BLaER1 treated with 17β-estradiol and CSF1 and Interleukin-3, amounts not matched to agents 10 nM and 100 nM (cell line): ENCODE results near the gene SEMA6B.
A peak's percentile ranks its signal among the peaks of the same experiment; 100 is the strongest.
"Not testable (repeated sequence)": the region's sequence is repeated elsewhere in the genome, so short reads cannot be mapped to it uniquely, and the experiment has no call there.

ENCODE experiments used
- H3K27ac ChIP-seq, 11 experiments: shearing (Covaris generic); formaldehyde crosslinking; 2 replicates each; pipeline ENCODE4 v1.8.1; 2022
- H3K27me3 ChIP-seq, 11 experiments: shearing (Covaris generic); formaldehyde crosslinking; 2 replicates each; pipeline ENCODE4 v1.8.1; 2022
- H3K36me3 ChIP-seq, 11 experiments: shearing (Covaris generic); formaldehyde crosslinking; 2 replicates each; pipeline ENCODE4 v1.8.1; 2022
- H3K4me1 ChIP-seq, 10 experiments: shearing (Covaris generic); formaldehyde crosslinking; 2 replicates each; pipeline ENCODE4 v1.8.1; 2022
- H3K4me2 ChIP-seq, 11 experiments: shearing (Covaris generic); formaldehyde crosslinking; 2 replicates each; pipeline ENCODE4 v1.8.1; 2022
- H3K4me3 ChIP-seq, 10 experiments: shearing (Covaris generic); formaldehyde crosslinking; 2 replicates each; pipeline ENCODE4 v1.8.1; 2022
- H3K9ac ChIP-seq, 11 experiments: shearing (Covaris generic); formaldehyde crosslinking; 2 replicates each; pipeline ENCODE4 v1.8.1; 2022
- H3K9me3 ChIP-seq, 11 experiments: shearing (Covaris generic); formaldehyde crosslinking; replicated peaks in 1 of 11; 2 replicates each; pipeline ENCODE4 v1.8.1; 2022
- H4K20me1 ChIP-seq, 11 experiments: shearing (Covaris generic); formaldehyde crosslinking; 2 replicates each; pipeline ENCODE4 v1.8.1; 2022
- Cebpa-rat ChIP-seq, 11 experiments: shearing (Covaris generic); IDR thresholded peaks; 2 replicates each; pipeline ENCODE4 v1.8.1; 2022

Gene SEMA6B

DNA sequence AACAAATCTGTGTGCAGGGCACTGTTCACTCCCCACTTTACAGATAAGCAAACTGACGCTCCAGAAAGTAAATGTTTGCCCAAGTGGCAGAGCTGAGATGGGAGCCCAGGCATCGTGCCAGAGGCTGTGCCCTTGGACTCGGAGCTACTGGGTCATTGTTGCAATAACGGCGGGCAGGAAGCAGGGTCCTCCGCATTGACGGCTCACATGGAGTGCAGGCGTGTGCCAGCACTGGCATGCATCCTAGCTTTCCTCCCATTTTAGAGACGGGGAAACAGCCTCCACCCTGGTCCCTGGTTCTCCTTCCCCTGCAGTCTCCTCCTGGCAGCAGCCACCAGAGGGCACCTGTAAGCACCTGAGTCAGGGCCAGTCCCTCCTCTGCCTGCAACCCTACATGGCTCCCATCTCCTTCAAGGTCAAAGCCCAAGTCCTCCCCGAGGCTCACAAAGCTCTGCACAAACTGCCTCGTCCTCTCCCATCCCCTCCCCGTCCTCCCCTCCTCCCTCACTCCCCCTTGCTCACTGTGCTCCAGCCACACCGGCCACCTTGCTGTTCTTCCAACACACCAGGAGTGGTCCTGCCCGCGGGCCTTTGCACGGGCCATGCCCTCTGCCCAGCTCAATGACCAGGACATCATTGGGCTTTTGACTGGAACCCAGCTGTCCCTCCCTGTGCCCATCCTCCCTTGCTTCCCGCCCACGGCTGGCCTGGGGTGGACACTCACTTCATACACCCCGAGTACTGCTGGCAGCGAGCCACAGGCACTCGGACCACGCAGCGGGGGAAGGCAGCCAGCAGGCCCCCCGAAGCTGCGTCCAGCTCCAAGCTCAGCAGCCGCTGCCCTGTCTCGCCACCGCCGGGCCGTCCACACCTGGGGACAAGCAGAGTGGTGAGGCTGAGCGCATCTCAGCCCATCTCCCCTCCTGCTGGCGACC is 11.9 kb downstream of the SEMA6B start:
- Histone ChIP-seq H3K27ac (no peak overlapping the region), H3K9me3 (no peaks in the 10 kb centered on the region), H3K27me3 (no peaks in the 10 kb centered on the region), H3K4me2 (no peak overlapping the region), H3K9ac (no peak overlapping the region), H3K4me3 (no peak overlapping the region), H3K36me3 (peaks cover 0 to 21% (median 2%) of the 10 kb centered on the region in 11 experiments; a peak in 7 of 22 replicates), H3K4me1 (peaks cover 0 to 23% (median 2%) of the 10 kb centered on the region in 10 experiments; a peak in 10 of 20 replicates), H4K20me1 (no peaks in the 10 kb centered on the region)
- TF ChIP-seq Cebpa-rat (IDR thresholded peaks at IDR 0.05), result no peak

DNA sequence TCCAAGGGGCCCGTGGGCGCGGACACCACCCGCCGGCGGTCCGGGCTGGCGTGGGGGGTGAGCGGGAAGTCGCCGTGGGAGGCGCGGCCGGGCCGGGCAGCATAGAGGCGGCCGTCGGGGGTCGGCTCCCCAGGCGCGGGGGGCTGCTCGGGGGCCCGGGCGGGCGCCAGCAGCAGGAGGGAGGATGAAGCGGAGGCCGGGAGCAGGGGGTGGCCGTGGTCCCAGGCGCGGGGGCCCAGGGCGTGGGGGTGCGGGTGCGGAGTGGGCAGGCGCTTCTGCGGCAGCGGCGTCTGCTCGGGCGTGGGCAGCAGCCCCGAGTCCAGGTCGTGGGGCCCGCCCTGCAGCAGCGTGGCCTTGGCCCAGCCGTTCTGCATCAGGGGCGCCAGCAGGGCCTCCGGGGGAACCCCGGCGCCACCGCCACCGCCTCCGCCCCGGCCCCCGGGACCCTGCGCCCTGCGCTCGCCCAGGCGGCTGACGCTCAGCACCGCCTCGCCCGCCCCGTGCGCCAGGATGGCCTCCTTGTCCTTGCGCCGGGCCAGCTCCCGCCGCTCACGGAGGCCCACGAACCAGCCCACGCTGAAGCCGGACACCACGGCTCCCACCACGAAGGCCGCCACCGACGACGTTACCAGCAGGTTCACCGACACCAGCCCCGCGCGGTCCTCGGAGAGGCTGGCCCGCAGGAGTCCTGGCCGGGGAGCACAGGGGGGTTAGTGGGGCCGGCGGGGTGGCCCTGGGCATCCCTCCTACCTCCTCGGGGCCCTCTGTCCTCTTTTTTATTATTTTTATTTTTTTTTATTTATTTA is 15.4 kb downstream of the SEMA6B start:
- no peak for TF ChIP-seq Cebpa-rat (IDR thresholded peaks at IDR 0.05)
- Histone ChIP-seq H3K4me2 (no peak overlapping the region; a peak in 1 of 22 replicates), H3K4me1 (peaks cover 13 to 58% (median 37%) of the 10 kb centered on the region in 10 experiments), H3K4me3 (no peak overlapping the region), H4K20me1 (no peaks in the 10 kb centered on the region), H3K9me3 (peaks cover 9 to 15% (median 11%) of the 10 kb centered on the region in 11 experiments; a peak in 21 of 22 replicates), H3K36me3 (peaks cover 0 to 7% (median 0%) of the 10 kb centered on the region in 11 experiments; a peak in 3 of 22 replicates), H3K9ac (peak overlapping the region in 2 of 11 experiments; percentile 12 to 29; a peak in 3 of 22 replicates), H3K27me3 (no peaks in the 10 kb centered on the region), H3K27ac (peak overlapping the region in 7 of 11 experiments; percentile 25 to 62 (median 50); a peak in 11 of 22 replicates)

DNA sequence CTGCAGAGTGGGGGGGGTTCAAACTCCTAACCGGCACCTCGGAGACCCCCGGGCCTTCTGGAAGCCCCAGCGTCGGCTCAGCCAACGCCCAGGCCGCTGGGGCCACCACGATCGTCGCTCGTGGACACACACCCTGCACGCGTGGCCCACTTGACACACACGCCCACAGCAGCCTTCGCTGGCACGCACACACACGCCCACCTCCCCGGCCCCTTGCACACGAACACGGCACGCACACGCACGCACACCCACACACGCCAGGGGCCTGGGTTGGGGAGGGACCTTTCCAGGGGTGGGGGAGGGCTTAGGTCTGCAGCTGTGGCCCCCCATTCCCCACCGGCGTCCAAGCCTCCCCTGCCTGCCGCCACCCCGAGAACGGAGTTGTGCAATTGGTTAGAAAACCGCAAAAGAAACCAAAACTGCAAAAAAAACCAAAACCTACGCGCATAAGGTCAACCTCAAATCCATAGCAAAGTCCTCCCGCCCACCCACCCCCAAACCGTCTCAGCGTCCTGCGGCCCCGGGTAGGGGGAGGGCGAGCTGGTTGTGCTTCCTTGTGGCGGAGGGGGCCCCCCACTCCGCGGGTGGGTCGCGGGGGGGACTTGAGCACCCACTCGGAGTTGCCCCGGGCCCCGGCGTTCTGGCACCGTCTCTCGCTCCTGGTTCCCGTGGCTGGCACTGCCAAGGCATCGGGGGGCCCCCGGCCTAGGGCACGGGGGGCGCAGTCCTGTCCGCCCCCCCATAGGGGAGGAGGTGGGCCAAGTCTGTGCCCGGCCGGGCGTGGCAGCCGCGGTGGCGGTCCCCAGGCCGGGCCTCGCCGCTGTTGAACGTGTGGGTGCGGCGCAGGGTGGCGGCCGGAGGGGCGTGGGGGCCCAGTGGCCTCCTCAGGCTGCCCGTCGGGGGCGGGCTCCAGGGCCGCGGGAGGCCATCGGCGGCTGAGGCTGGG is 16.3 kb downstream of the SEMA6B start:
- Histone ChIP-seq H3K9ac (peak overlapping the region in 2 of 11 experiments; percentile 29 to 36; a peak in 4 of 22 replicates), H3K27me3 (no peaks in the 10 kb centered on the region), H3K9me3 (peaks cover 9 to 15% (median 11%) of the 10 kb centered on the region in 11 experiments; a peak in 21 of 22 replicates), H3K4me2 (peak overlapping the region in 4 of 11 experiments; percentile 78 to 95 (median 82); a peak in 7 of 22 replicates), H4K20me1 (no peaks in the 10 kb centered on the region), H3K4me3 (no peak overlapping the region), H3K36me3 (peaks cover 0 to 7% (median 0%) of the 10 kb centered on the region in 11 experiments; a peak in 3 of 22 replicates), H3K27ac (peak overlapping the region in 7 of 11 experiments; percentile 25 to 84 (median 80); a peak in 11 of 22 replicates), H3K4me1 (peaks cover 13 to 67% (median 45%) of the 10 kb centered on the region in 10 experiments)
- TF ChIP-seq Cebpa-rat (IDR thresholded peaks at IDR 0.05), result no peak

DNA sequence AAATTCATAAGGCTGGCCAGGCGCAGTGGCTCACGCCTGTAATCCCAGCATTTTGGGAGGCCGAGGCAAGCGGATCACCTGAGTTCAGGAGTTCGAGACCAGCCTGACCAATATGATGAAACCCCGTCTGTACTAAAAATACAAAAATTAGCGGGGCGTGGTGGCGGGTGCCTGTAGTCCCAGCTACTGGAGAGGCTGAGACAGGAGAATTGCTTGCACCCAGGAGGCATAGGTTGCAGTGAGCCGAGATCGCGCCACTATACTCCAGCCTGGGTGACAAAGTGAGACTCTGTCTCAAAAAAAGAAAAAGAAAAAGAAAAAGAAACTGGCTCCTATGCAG is 17.7 kb downstream of the SEMA6B start:
- not testable (repeated sequence) for H3K27me3 ChIP-seq
- H3K4me2 ChIP-seq, result peak overlapping the region in 8 of 11 experiments; percentile 31 to 95 (median 77); a peak in 12 of 22 replicates

DNA sequence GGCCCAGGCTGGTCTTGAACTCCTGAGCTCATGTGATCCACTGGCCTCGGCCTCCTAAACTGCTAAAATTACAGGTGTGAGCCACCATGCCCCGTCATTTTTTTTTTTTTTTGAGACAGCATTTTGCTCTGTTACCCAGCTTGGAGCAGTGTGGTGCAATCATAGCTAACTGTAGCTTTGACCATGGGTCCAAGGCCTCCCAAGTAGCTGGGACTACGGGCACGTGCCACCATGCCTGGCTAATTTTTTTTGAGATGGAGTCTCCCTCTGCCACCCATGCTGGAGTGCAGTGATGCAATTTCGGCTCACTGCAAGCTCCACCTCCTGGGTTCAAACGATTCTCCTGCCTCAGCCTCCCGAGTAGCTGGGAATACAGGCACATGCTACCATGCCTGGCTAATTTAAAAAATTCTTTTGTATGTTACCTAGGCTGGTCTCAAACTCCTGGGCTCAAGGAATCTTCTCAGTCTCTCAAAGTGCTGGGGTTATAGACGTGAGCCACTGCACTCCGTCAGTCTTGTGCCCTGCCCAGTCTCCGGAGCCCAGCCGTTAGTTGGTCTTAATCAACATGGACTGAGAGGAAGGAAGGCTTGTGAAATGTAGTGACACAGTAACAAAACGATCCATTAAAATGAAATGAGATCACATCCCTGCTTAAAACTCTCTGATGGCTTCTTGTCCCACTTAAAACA is 18.2 kb downstream of the SEMA6B start:
- Histone ChIP-seq H3K9me3 (peaks cover 9 to 15% (median 11%) of the 10 kb centered on the region in 11 experiments; a peak in 21 of 22 replicates), H3K4me1 (peaks cover 22 to 85% (median 61%) of the 10 kb centered on the region in 10 experiments), H3K27me3 (no peaks in the 10 kb centered on the region), H3K9ac (peak overlapping the region in 3 of 11 experiments; percentile 12 to 29 (median 28); a peak in 6 of 22 replicates), H3K4me2 (peak overlapping the region in 9 of 11 experiments; percentile 3 to 95 (median 76); a peak in 14 of 22 replicates), H3K27ac (peak overlapping the region in 10 of 11 experiments; percentile 0 to 84 (median 78); a peak in 13 of 22 replicates), H4K20me1 (no peaks in the 10 kb centered on the region), H3K36me3 (peaks cover 0 to 7% (median 0%) of the 10 kb centered on the region in 11 experiments; a peak in 2 of 22 replicates), H3K4me3 (peak overlapping the region in 4 of 10 experiments; percentile 39 to 60 (median 48); a peak in 2 of 20 replicates)
- TF ChIP-seq Cebpa-rat (IDR thresholded peaks at IDR 0.05), result no peak

More for the DNA sequence above, 17.7 kb downstream of the SEMA6B start:
- Histone ChIP-seq H3K4me1 (peaks cover 19 to 81% (median 58%) of the 10 kb centered on the region in 10 experiments), H3K4me3 (0 out of 20 replicates have a peak overlapping the region, but pooled peaks of 1 of the 10 experiments have one; percentile 45), H3K9ac (peak overlapping the region in 3 of 11 experiments; percentile 12 to 36 (median 29); a peak in 6 of 22 replicates), H3K9me3 (peaks cover 9 to 15% (median 11%) of the 10 kb centered on the region in 11 experiments; a peak in 21 of 22 replicates), H3K27ac (peak overlapping the region in 10 of 11 experiments; percentile 0 to 84 (median 78); a peak in 14 of 22 replicates)
- not testable (repeated sequence) for H3K36me3 ChIP-seq, H4K20me1 ChIP-seq

DNA sequence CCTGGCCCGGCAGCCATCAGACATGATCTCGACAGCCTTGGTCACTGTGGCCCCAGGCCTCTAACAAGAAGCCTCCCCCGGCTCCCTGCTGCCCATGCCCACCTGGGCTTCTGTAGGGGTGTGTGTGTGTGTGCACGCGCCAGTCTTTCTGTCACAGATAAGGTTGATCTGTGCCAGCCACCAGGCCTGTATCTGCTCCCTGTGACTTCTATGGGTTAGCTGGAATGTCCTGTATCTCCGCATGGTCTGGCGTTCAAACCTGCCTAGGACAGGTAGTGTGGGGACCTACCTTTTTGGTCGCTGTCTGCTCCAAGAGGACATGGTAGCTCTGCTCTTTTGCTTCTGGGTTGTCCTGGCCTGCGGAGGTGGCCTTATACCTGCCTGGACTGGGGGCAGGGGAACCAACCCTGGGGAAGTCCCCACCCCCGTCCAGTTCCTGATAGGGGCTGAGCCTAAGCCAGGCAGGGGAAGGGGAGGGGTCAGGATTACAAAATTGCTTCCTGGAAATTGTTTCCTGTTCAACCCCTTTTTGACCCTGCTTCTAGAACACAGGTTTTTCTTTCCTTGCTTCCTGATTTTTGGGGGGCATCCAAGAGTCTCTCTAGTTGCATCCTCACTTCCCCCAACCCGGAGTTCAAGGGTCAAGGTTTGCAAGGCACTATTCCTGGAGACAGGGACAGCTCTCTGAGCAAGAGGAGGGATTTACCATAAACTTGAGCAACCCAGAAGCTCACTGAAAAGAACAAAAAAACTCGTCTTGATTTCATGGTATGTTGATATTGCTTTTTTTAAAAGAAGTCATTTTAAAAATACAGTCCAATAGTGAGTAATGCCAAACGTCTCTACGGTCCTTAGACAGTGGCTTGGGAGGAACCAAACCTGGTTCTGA is 19.5 kb downstream of the SEMA6B start, which contains the start of gene LRG1:
TSS of gene LRG1 (minus strand) at position 344 of the 889 bp plus-strand sequence. CDS start at position 321, 23 bp downstream.
- peak within 1 kb of the TSS in 6 of 10 experiments; percentile 27 to 60 (median 46); a peak in 11 of 20 replicates for H3K4me3 ChIP-seq

More for the DNA sequence above, 19.5 kb downstream of the SEMA6B start, which contains the start of gene LRG1:
- no peak for TF ChIP-seq Cebpa-rat (IDR thresholded peaks at IDR 0.05)
- Histone ChIP-seq H3K27ac (peak within 1 kb of the TSS; percentile 29 to 84 (median 77); a peak in 20 of 22 replicates), H3K4me2 (peak within 1 kb of the TSS; percentile 60 to 95 (median 78)), H3K9ac (peak within 1 kb of the TSS in 8 of 11 experiments; percentile 9 to 68 (median 55); a peak in 13 of 22 replicates), H4K20me1 (no peaks in the 10 kb centered on the region), H3K27me3 (peaks cover 0 to 9% (median 0%) of the 10 kb centered on the region in 11 experiments; a peak in 6 of 22 replicates), H3K4me1 (peaks cover 22 to 94% (median 66%) of the 10 kb centered on the region in 10 experiments), H3K36me3 (peaks cover 0 to 7% (median 0%) of the 10 kb centered on the region in 11 experiments; a peak in 2 of 22 replicates), H3K9me3 (peaks cover 9 to 15% (median 11%) of the 10 kb centered on the region in 11 experiments; a peak in 21 of 22 replicates)
